H9 (cell line): ENCODE results near the gene PPM1J. TPM values are rescaled to one million over a fixed set of nuclear protein-coding genes. Genes with fewer than 3 reads are reported as not detected.

Experiments used
- DNase-seq: peaks from one replicate; pipeline ENCODE4 v3.0.0-alpha.2; 2017
- H2AFZ ChIP-seq: one replicate; pipeline ENCODE4 v1.6.1; 2013; ENCODE audit warnings: mild to moderate bottlenecking, low read length, control low read depth, moderate library complexity
- H2AK5ac ChIP-seq: 2 replicates; pipeline ENCODE4 v1.6.1; 2013; ENCODE audit warnings: low read length, control low read depth, mixed read lengths; ENCODE audit not compliant: insufficient read length
- H2BK120ac ChIP-seq: one replicate; pipeline ENCODE4 v1.6.1; 2013; ENCODE audit warnings: low read depth, mild to moderate bottlenecking, low read length, control low read depth, inconsistent platforms; ENCODE audit not compliant: poor library complexity, severe bottlenecking
- H2BK12ac ChIP-seq: 2 replicates; pipeline ENCODE4 v1.6.1; 2013; ENCODE audit warnings: low read length, control low read depth, mixed read lengths, low read depth; ENCODE audit not compliant: insufficient read length
- H2BK15ac ChIP-seq: 2 replicates; pipeline ENCODE4 v1.6.1; 2013; ENCODE audit warnings: low read depth, low read length, control low read depth
- H2BK20ac ChIP-seq: one replicate; pipeline ENCODE4 v1.6.1; 2013; ENCODE audit warnings: low read depth, mild to moderate bottlenecking, low read length, control low read depth, inconsistent platforms; ENCODE audit not compliant: poor library complexity, severe bottlenecking
- H2BK5ac ChIP-seq: 2 replicates; pipeline ENCODE4 v1.6.1; 2013; ENCODE audit warnings: low read length, control low read depth, mixed read lengths; ENCODE audit not compliant: insufficient read length
- H3K14ac ChIP-seq: 2 replicates; pipeline ENCODE4 v1.6.1; 2013; ENCODE audit warnings: low read length, control low read depth; ENCODE audit not compliant: insufficient read depth
- H3K18ac ChIP-seq: 2 replicates; pipeline ENCODE4 v1.6.1; 2013; ENCODE audit warnings: low read depth, mild to moderate bottlenecking, mixed read lengths, low read length, control low read depth; ENCODE audit not compliant: insufficient read length
- H3K23ac ChIP-seq: 2 replicates; pipeline ENCODE4 v1.6.1; 2013; ENCODE audit warnings: low read length, control low read depth, mixed read lengths, low read depth; ENCODE audit not compliant: insufficient read length
- H3K23me2 ChIP-seq: 2 replicates; pipeline ENCODE4 v1.6.1; 2013; ENCODE audit warnings: low read depth, mild to moderate bottlenecking, mixed read lengths, low read length, control low read depth; ENCODE audit not compliant: insufficient read length, poor library complexity, severe bottlenecking
- H3K27ac ChIP-seq: 2 replicates; pipeline ENCODE4 v1.5.1; 2013; ENCODE audit warnings: low read length, control low read depth, mixed read lengths, low read depth; ENCODE audit not compliant: insufficient read length
- H3K27me3 ChIP-seq: 2 replicates; pipeline ENCODE4 v1.6.1; 2013; ENCODE audit warnings: low read length, control low read depth, inconsistent platforms; ENCODE audit not compliant: insufficient read depth
- H3K4ac ChIP-seq: 2 replicates; pipeline ENCODE4 v1.6.1; 2013; ENCODE audit warnings: low read depth, mild to moderate bottlenecking, control low read depth, inconsistent platforms, low read length, moderate library complexity
- H3K4me1 ChIP-seq: 2 replicates; pipeline ENCODE4 v1.6.1; 2013; ENCODE audit warnings: low read length, control low read depth, inconsistent platforms; ENCODE audit not compliant: insufficient read depth
- H3K4me2 ChIP-seq: 2 replicates; pipeline ENCODE4 v1.6.1; 2013; ENCODE audit warnings: low read length, control low read depth, mixed read lengths; ENCODE audit not compliant: insufficient read length, insufficient read depth
- H3K56ac ChIP-seq: 2 replicates; pipeline ENCODE4 v1.6.1; 2013; ENCODE audit warnings: low read depth, mild to moderate bottlenecking, mixed read lengths, low read length, control low read depth; ENCODE audit not compliant: insufficient read length
- H3K79me1 ChIP-seq: 2 replicates; pipeline ENCODE4 v1.6.1; 2013; ENCODE audit warnings: low read depth, mild to moderate bottlenecking, moderate library complexity, low read length, control low read depth, inconsistent platforms; ENCODE audit not compliant: insufficient read depth, poor library complexity, severe bottlenecking
- H3K79me2 ChIP-seq: 2 replicates; pipeline ENCODE4 v1.6.1; 2013; ENCODE audit warnings: low read length, control low read depth, inconsistent platforms; ENCODE audit not compliant: insufficient read depth
- H3K9ac ChIP-seq: 2 replicates; pipeline ENCODE4 v1.6.1; 2013; ENCODE audit warnings: low read length, control low read depth, mixed read lengths; ENCODE audit not compliant: insufficient read length; ENCODE audit errors: extremely low read depth
- H3K9me3 ChIP-seq: one replicate; pipeline ENCODE4 v1.6.1; 2013; ENCODE audit warnings: low read depth, low read length, inconsistent platforms; ENCODE audit not compliant: control insufficient read depth
- H3T11ph ChIP-seq: one replicate; pipeline ENCODE4 v1.6.1; 2013; ENCODE audit warnings: mild to moderate bottlenecking, low read length, control low read depth, inconsistent platforms
- H4K20me1 ChIP-seq: one replicate; pipeline ENCODE4 v1.6.1; 2013; ENCODE audit not compliant: control insufficient read depth, insufficient read length, insufficient read depth
- H4K5ac ChIP-seq: 2 replicates; pipeline ENCODE4 v1.6.1; 2013; ENCODE audit warnings: low read depth, mild to moderate bottlenecking, mixed read lengths, low read length, control low read depth; ENCODE audit not compliant: insufficient read length
- H4K8ac ChIP-seq: replicated peaks from 2 replicates; pipeline ENCODE4 v1.6.1; 2013; ENCODE audit warnings: low read length, control low read depth, mixed read lengths, low read depth; ENCODE audit not compliant: insufficient read length
- H4K91ac ChIP-seq: 2 replicates; pipeline ENCODE4 v1.6.1; 2013; ENCODE audit warnings: low read depth, mild to moderate bottlenecking, moderate library complexity, mixed read lengths, low read length, control low read depth; ENCODE audit not compliant: insufficient read length
- H3K27ac Mint-ChIP-seq, 3 experiments: 2 replicates in 2 of 3; 3 replicates in 1 of 3; pipeline ENCODE4 v1.8.0; 2020 to 2021; ENCODE audit warnings: mixed read lengths in 3 of 3, mild to moderate bottlenecking in 1 of 3, moderate library complexity in 1 of 3
- H3K27me3 Mint-ChIP-seq: 2 replicates; pipeline ENCODE4 v1.8.0; 2021; ENCODE audit warnings: low read depth, mild to moderate bottlenecking, moderate library complexity, mixed read lengths
- H3K36me3 Mint-ChIP-seq, 3 experiments: 2 replicates in 2 of 3; 3 replicates in 1 of 3; pipeline ENCODE4 v1.8.0; 2020 to 2021; ENCODE audit warnings: low read depth in 3 of 3, mixed read lengths in 3 of 3; ENCODE audit not compliant: insufficient read depth in 1 of 3
- H3K4me1 Mint-ChIP-seq, 2 experiments: 2 replicates each; pipeline ENCODE4 v1.8.0; 2020; ENCODE audit warnings: mixed read lengths in 2 of 2
- H3K4me3 Mint-ChIP-seq, 2 experiments: 2 replicates in 1 of 2; 3 replicates in 1 of 2; pipeline ENCODE4 v1.8.0; 2020 to 2021; ENCODE audit warnings: mild to moderate bottlenecking in 2 of 2, mixed read lengths in 2 of 2, moderate library complexity in 1 of 2
- H3K9me3 Mint-ChIP-seq, 2 experiments: 2 replicates in 1 of 2; 3 replicates in 1 of 2; pipeline ENCODE4 v1.8.0; 2020; ENCODE audit warnings: mild to moderate bottlenecking in 2 of 2, mixed read lengths in 2 of 2, moderate library complexity in 1 of 2
- CTCF ChIP-seq: fragments of 200-600 bp; sonication (generic); conservative IDR thresholded peaks from 3 replicates; pipeline ENCODE4 v1.8.0; 2021; ENCODE audit warnings: antibody characterized with exemption, mild to moderate bottlenecking
- WGBS: extraction: QIAGEN DNeasy Blood & Tissue Kit; methylation state at CpG from one replicate; pipeline ENCODE4 v1.1.7; 2013; ENCODE audit warnings: missing lambda C conversion rate, low lambda C conversion rate, mixed read lengths; ENCODE audit not compliant: insufficient read length; ENCODE audit errors: extremely low coverage; 5-methylcytosine and 5-hydroxymethylcytosine counted together
- total RNA-seq: library from RNA; stranded (reverse); gene quantifications from 2 replicates; pipeline ENCODE4 v1.2.1, GENCODE V29; 2021

The PPM1J gene
- total RNA-seq, 1 experiment from 2014 or later, result 12.7 TPM

GRCh38 chr1:112665857-112666256, 49.3 kb downstream of the PPM1J start:
- WGBS, result no CpG with 5 or more reads among the region's 3 CpGs
- H4K20me1 ChIP-seq, result no peaks in the 10 kb centered on the region
- H2BK12ac ChIP-seq, result no peak overlapping the region
- no peak overlapping the region for H4K5ac ChIP-seq
- no peak overlapping the region for H3K4me2 ChIP-seq
- H3K23me2 ChIP-seq, result no peaks in the 10 kb centered on the region
- H3K9me3 ChIP-seq, result no peaks in the 10 kb centered on the region
- no peak overlapping the region for H4K91ac ChIP-seq
- H3K18ac ChIP-seq, result no peak overlapping the region
- no peak overlapping the region for H4K8ac ChIP-seq
- no peak overlapping the region for H2BK15ac ChIP-seq
- no peak overlapping the region for H2BK5ac ChIP-seq
- no peak overlapping the region for H3K14ac ChIP-seq
- no peak overlapping the region for H3K23ac ChIP-seq
- no peak overlapping the region for H3K27ac ChIP-seq
- Mint-ChIP-seq H3K4me3 (no peak overlapping the region), H3K9me3 (no peaks in the 10 kb centered on the region), H3K36me3 (peaks cover 34 to 85% (median 82%) of the 10 kb centered on the region in 3 experiments; a peak in 6 of 7 replicates), H3K4me1 (peaks cover 6 to 8% of the 10 kb centered on the region in 2 experiments), H3K27ac (no peak overlapping the region), H3K27me3 (no peaks in the 10 kb centered on the region)
- no peak overlapping the region for H2BK20ac ChIP-seq
- no peaks in the 10 kb centered on the region for H3K27me3 ChIP-seq
- TF ChIP-seq CTCF, result no peak
- no peak overlapping the region for H2AFZ ChIP-seq
- no peak overlapping the region for H3K4ac ChIP-seq
- no peak overlapping the region for H3K56ac ChIP-seq
- H3K9ac ChIP-seq, result no peak overlapping the region
- H3K79me2 ChIP-seq, result no peaks in the 10 kb centered on the region
- no peaks in the 10 kb centered on the region for H3K4me1 ChIP-seq
- no peak overlapping the region for H2BK120ac ChIP-seq
- DNase-seq, result no peak
- no peak overlapping the region for H2AK5ac ChIP-seq
- no peak overlapping the region for H3T11ph ChIP-seq
- H3K79me1 ChIP-seq, result no peaks in the 10 kb centered on the region

Other genes starting within 250 kb of the PPM1J start
- 0.66 and 0.68 TPM in 2 replicates for gene WNT2B, start 206.4 kb downstream of the PPM1J start, total RNA-seq
- gene ST7L, start 96.2 kb downstream of the PPM1J start, total RNA-seq, result 15.4 and 16.0 TPM in 2 replicates
- gene CAPZA1, start 95.5 kb downstream of the PPM1J start, total RNA-seq, result 108 and 114 TPM in 2 replicates
- 77.8 and 80.4 TPM in 2 replicates for gene MOV10, start 40.7 kb downstream of the PPM1J start, total RNA-seq
- gene RHOC, start 8.2 kb downstream of the PPM1J start, total RNA-seq, result 68.9 and 78.2 TPM in 2 replicates
- 379 and 381 TPM in 2 replicates for gene SLC16A1, start 240.9 kb upstream of the PPM1J start, total RNA-seq